ENCODE data around the gene FADD. TPM values are rescaled to one million over a fixed set of nuclear protein-coding genes. Genes with fewer than 3 reads are reported as not detected.
A peak's percentile ranks its signal among the peaks of the same experiment; 100 is the strongest.

Gene FADD
- 15.3 and 16.5 TPM in 2 replicates for total RNA-seq
- 36.1 TPM for polyA plus RNA-seq (2012)

- DNase-seq (ENCODE audit: low read depth) = peak; percentile 96
These were observed at the start of gene FADD for GRCh38 chr11:70202920-70203750. TSS of gene FADD (plus strand) at chr11:70203296. CDS start at chr11:70203460, 164 bp downstream.

- DNase-seq (ENCODE audit: low read depth) = no peak
These were observed 47.7 kb upstream of the FADD start for GRCh38 chr11:70155386-70155785.

GRCh38 chr11:70156291-70157037, 46.6 kb upstream of the FADD start:
- DNase-seq (ENCODE audit: low read depth) = no peak

- peak; percentile 64 for DNase-seq (ENCODE audit: low read depth)
These were observed 44.9 kb upstream of the FADD start for GRCh38 chr11:70158201-70158600.

- no peak for DNase-seq (ENCODE audit: low read depth)
These were observed 44.2 kb upstream of the FADD start for GRCh38 chr11:70158757-70159389.

GRCh38 chr11:70159627-70160570, 43.2 kb upstream of the FADD start:
- peak; percentile 84 for DNase-seq (ENCODE audit: low read depth)

GRCh38 chr11:70161043-70161625, 42.0 kb upstream of the FADD start:
- no peak for DNase-seq (ENCODE audit: low read depth)

- DNase-seq (ENCODE audit: low read depth) = no peak
These were observed 38.4 kb upstream of the FADD start for GRCh38 chr11:70164705-70165104.

- no peak for DNase-seq (ENCODE audit: low read depth)
These were observed 36.0 kb upstream of the FADD start for GRCh38 chr11:70167120-70167519.

GRCh38 chr11:70167723-70168404, 35.2 kb upstream of the FADD start:
- no peak for DNase-seq (ENCODE audit: low read depth)

GRCh38 chr11:70168405-70168754, 34.7 kb upstream of the FADD start:
- no peak for DNase-seq (ENCODE audit: low read depth)

GRCh38 chr11:70169127-70169526, 34.0 kb upstream of the FADD start:
- no peak for DNase-seq (ENCODE audit: low read depth)

- DNase-seq (ENCODE audit: low read depth) = no peak
These were observed 33.5 kb upstream of the FADD start for GRCh38 chr11:70169632-70170031.

- DNase-seq (ENCODE audit: low read depth) = no peak
These were observed 32.4 kb upstream of the FADD start for GRCh38 chr11:70170596-70171210.

- DNase-seq (ENCODE audit: low read depth) = no peak
These were observed 30.1 kb upstream of the FADD start for GRCh38 chr11:70173018-70173417.

- no peak for DNase-seq (ENCODE audit: low read depth)
These were observed 28.4 kb upstream of the FADD start for GRCh38 chr11:70174547-70175235.

- no peak for DNase-seq (ENCODE audit: low read depth)
These were observed 27.8 kb upstream of the FADD start for GRCh38 chr11:70175236-70175698.

- DNase-seq (ENCODE audit: low read depth) = no peak
These were observed 26.0 kb upstream of the FADD start for GRCh38 chr11:70176940-70177689.

Measured in myocyte (in vitro differentiated cells).